Activated CD4-positive, alpha-beta memory T cell treated with anti-CD3 and anti-CD28 coated beads for 36 hours (primary cell): ENCODE measurements around the gene ELMO1. TPM values are rescaled to one million over a fixed set of nuclear protein-coding genes. Genes with fewer than 3 reads are reported as not detected.

Experiments
- CTCF ChIA-PET: fragments of 350-600 bp; sonication (Branson Sonifier 250); formaldehyde crosslinking; loops from one replicate; lab custom pipeline; 2021; ENCODE audit warnings: antibody characterized with exemption, inconsistent platforms; lab: Charles Lee
- POLR2A ChIA-PET: fragments of 350-600 bp; sonication (Branson Sonifier 250); formaldehyde crosslinking; loops from one replicate; lab custom pipeline; 2021; ENCODE audit warnings: antibody characterized with exemption; lab: Charles Lee
- DNase-seq: peaks from one replicate; pipeline ENCODE4 v3.0.0-alpha.2; 2020
- H3K27ac Mint-ChIP-seq: one replicate; pipeline ENCODE4 v1.8.0; 2021; ENCODE audit warnings: mixed read lengths
- H3K27me3 Mint-ChIP-seq: one replicate; pipeline ENCODE4 v1.8.0; 2021; ENCODE audit warnings: mixed read lengths
- H3K36me3 Mint-ChIP-seq: one replicate; pipeline ENCODE4 v1.8.0; 2021; ENCODE audit warnings: mixed read lengths
- H3K4me1 Mint-ChIP-seq: one replicate; pipeline ENCODE4 v1.8.0; 2021; ENCODE audit warnings: low read depth, mixed read lengths
- H3K4me3 Mint-ChIP-seq: one replicate; pipeline ENCODE4 v1.8.0; 2021; ENCODE audit warnings: mild to moderate bottlenecking, mixed read lengths
- H3K9me3 Mint-ChIP-seq: one replicate; pipeline ENCODE4 v1.8.0; 2021; ENCODE audit warnings: mixed read lengths
- intact Hi-C: fragments of 100-400 bp; cut with micrococcal nuclease; formaldehyde crosslinking; loops from one replicate; pipeline ENCODE4 v1.15.1; 2023
- total RNA-seq, 2 experiments: library from RNA; stranded (reverse); gene quantifications; one replicate each; pipeline ENCODE4 v1.2.3, GENCODE V29; 2021

The ELMO1 gene
- total RNA-seq, 2 experiments from 2014 or later = 88.7 to 93.3 TPM

- no peak overlapping the region for H3K27ac Mint-ChIP-seq
- ChIA-PET CTCF (no interaction called here), POLR2A (no interaction called here)
- no peak for DNase-seq
- H3K4me1 Mint-ChIP-seq = no peaks in the 10 kb centered on the region
- H3K27me3 Mint-ChIP-seq = no peaks in the 10 kb centered on the region
- intact Hi-C loops = no loop called here
- no peak overlapping the region for H3K4me3 Mint-ChIP-seq
- peaks cover 17% of the 10 kb centered on the region for H3K9me3 Mint-ChIP-seq
- peaks cover 33% of the 10 kb centered on the region for H3K36me3 Mint-ChIP-seq
These were observed 525.5 kb downstream of the ELMO1 start for GRCh38 chr7:36923185-36923584.

GRCh38 chr7:36920433-36920832, 528.2 kb downstream of the ELMO1 start:
- no peaks in the 10 kb centered on the region for H3K4me1 Mint-ChIP-seq
- CTCF ChIA-PET = no interaction called here
- DNase-seq = no peak
- peaks cover 17% of the 10 kb centered on the region for H3K9me3 Mint-ChIP-seq
- no peak overlapping the region for H3K4me3 Mint-ChIP-seq
- H3K27ac Mint-ChIP-seq = no peak overlapping the region
- no peaks in the 10 kb centered on the region for H3K27me3 Mint-ChIP-seq
- POLR2A ChIA-PET = no interaction called here
- intact Hi-C loops = no loop called here
- H3K36me3 Mint-ChIP-seq = peaks cover 28% of the 10 kb centered on the region

- Mint-ChIP-seq H3K27ac (no peak overlapping the region), H3K4me1 (no peaks in the 10 kb centered on the region), H3K36me3 (peaks cover 29% of the 10 kb centered on the region), H3K9me3 (peaks cover 17% of the 10 kb centered on the region), H3K27me3 (no peaks in the 10 kb centered on the region), H3K4me3 (no peak overlapping the region)
- no peak for DNase-seq
- ChIA-PET POLR2A (no interaction called here), CTCF (no interaction called here)
- intact Hi-C loops = no loop called here
These were observed 528.9 kb downstream of the ELMO1 start for GRCh38 chr7:36919738-36920137.

- POLR2A ChIA-PET = no interaction called here
- H3K27me3 Mint-ChIP-seq = no peaks in the 10 kb centered on the region
- peaks cover 26% of the 10 kb centered on the region for H3K36me3 Mint-ChIP-seq
- H3K9me3 Mint-ChIP-seq = peaks cover 17% of the 10 kb centered on the region
- H3K4me1 Mint-ChIP-seq = no peaks in the 10 kb centered on the region
- DNase-seq = no peak
- H3K27ac Mint-ChIP-seq = no peak overlapping the region
- intact Hi-C loops = no loop called here
- no peak overlapping the region for H3K4me3 Mint-ChIP-seq
- CTCF ChIA-PET = no interaction called here
These were observed 530.1 kb downstream of the ELMO1 start for GRCh38 chr7:36918591-36918990.

GRCh38 chr7:36916619-36917018, 532.0 kb downstream of the ELMO1 start:
- ChIA-PET CTCF (interaction anchor here (1.1 to 2.0 kb wide), 2 partner anchors 14 to 167 kb away, joined by 3 to 5 read pairs; no protein-coding TSS in a partner anchor), POLR2A (interaction anchor here (0.9 kb wide), 1 partner anchor 22 kb away, joined by 3 read pairs; no protein-coding TSS in a partner anchor)
- peaks cover 6% of the 10 kb centered on the region for H3K9me3 Mint-ChIP-seq
- no peaks in the 10 kb centered on the region for H3K4me1 Mint-ChIP-seq
- intact Hi-C loops = no loop called here
- no peak for DNase-seq
- H3K27ac Mint-ChIP-seq = no peak overlapping the region
- H3K27me3 Mint-ChIP-seq = no peaks in the 10 kb centered on the region
- peaks cover 24% of the 10 kb centered on the region for H3K36me3 Mint-ChIP-seq
- H3K4me3 Mint-ChIP-seq = no peak overlapping the region

GRCh38 chr7:36916116-36916515, 532.5 kb downstream of the ELMO1 start:
- Mint-ChIP-seq H3K36me3 (peaks cover 24% of the 10 kb centered on the region), H3K27me3 (no peaks in the 10 kb centered on the region), H3K9me3 (peaks cover 1% of the 10 kb centered on the region), H3K4me1 (no peaks in the 10 kb centered on the region), H3K4me3 (no peak overlapping the region), H3K27ac (no peak overlapping the region)
- CTCF ChIA-PET = interaction anchor here (2.0 kb wide), 1 partner anchor 13 kb away, joined by 5 read pairs; no protein-coding TSS in a partner anchor
- DNase-seq = no peak
- intact Hi-C loops = no loop called here
- POLR2A ChIA-PET = interaction anchor here (0.9 kb wide), 1 partner anchor 23 kb away, joined by 3 read pairs; no protein-coding TSS in a partner anchor

GRCh38 chr7:36911788-36912187, 536.9 kb downstream of the ELMO1 start:
- ChIA-PET POLR2A (no interaction called here), CTCF (interaction anchor here (1.5 kb wide), 1 partner anchor 270 kb away, joined by 3 read pairs; no protein-coding TSS in a partner anchor)
- no peaks in the 10 kb centered on the region for H3K4me1 Mint-ChIP-seq
- H3K36me3 Mint-ChIP-seq = peaks cover 45% of the 10 kb centered on the region
- no peak overlapping the region for H3K27ac Mint-ChIP-seq
- H3K4me3 Mint-ChIP-seq = no peak overlapping the region
- H3K27me3 Mint-ChIP-seq = no peaks in the 10 kb centered on the region
- intact Hi-C loops = no loop called here
- no peak for DNase-seq
- H3K9me3 Mint-ChIP-seq = no peaks in the 10 kb centered on the region

GRCh38 chr7:36910859-36911258, 537.8 kb downstream of the ELMO1 start:
- H3K4me1 Mint-ChIP-seq = no peaks in the 10 kb centered on the region
- intact Hi-C loops = no loop called here
- ChIA-PET POLR2A (no interaction called here), CTCF (no interaction called here)
- H3K27ac Mint-ChIP-seq = no peak overlapping the region
- peaks cover 49% of the 10 kb centered on the region for H3K36me3 Mint-ChIP-seq
- H3K9me3 Mint-ChIP-seq = no peaks in the 10 kb centered on the region
- H3K4me3 Mint-ChIP-seq = no peak overlapping the region
- H3K27me3 Mint-ChIP-seq = no peaks in the 10 kb centered on the region
- DNase-seq = no peak

GRCh38 chr7:36910401-36910800, 538.3 kb downstream of the ELMO1 start:
- H3K4me3 Mint-ChIP-seq = no peak overlapping the region
- intact Hi-C loops = no loop called here
- POLR2A ChIA-PET = no interaction called here

GRCh38 chr7:36906956-36907635, 541.6 kb downstream of the ELMO1 start:
- intact Hi-C loops = no loop called here
- CTCF ChIA-PET = no interaction called here

More at GRCh38 chr7:36910401-36910800, 538.3 kb downstream of the ELMO1 start:
- CTCF ChIA-PET = no interaction called here
- Mint-ChIP-seq H3K4me1 (no peaks in the 10 kb centered on the region), H3K27me3 (no peaks in the 10 kb centered on the region), H3K27ac (no peak overlapping the region), H3K36me3 (peaks cover 47% of the 10 kb centered on the region), H3K9me3 (no peaks in the 10 kb centered on the region)
- no peak for DNase-seq

GRCh38 chr7:36906448-36906847, 542.2 kb downstream of the ELMO1 start:
- DNase-seq = no peak
- CTCF ChIA-PET = no interaction called here
- intact Hi-C loops = no loop called here
- H3K9me3 Mint-ChIP-seq = no peaks in the 10 kb centered on the region
- POLR2A ChIA-PET = no interaction called here
- no peaks in the 10 kb centered on the region for H3K27me3 Mint-ChIP-seq
- H3K36me3 Mint-ChIP-seq = peaks cover 43% of the 10 kb centered on the region
- H3K27ac Mint-ChIP-seq = no peak overlapping the region
- H3K4me1 Mint-ChIP-seq = no peaks in the 10 kb centered on the region
- no peak overlapping the region for H3K4me3 Mint-ChIP-seq

More at GRCh38 chr7:36906956-36907635, 541.6 kb downstream of the ELMO1 start:
- no peak for DNase-seq
- Mint-ChIP-seq H3K4me3 (no peak overlapping the region), H3K27ac (no peak overlapping the region), H3K27me3 (no peaks in the 10 kb centered on the region), H3K9me3 (no peaks in the 10 kb centered on the region), H3K4me1 (no peaks in the 10 kb centered on the region), H3K36me3 (peaks cover 45% of the 10 kb centered on the region)
- POLR2A ChIA-PET = no interaction called here

GRCh38 chr7:36905841-36906240, 542.8 kb downstream of the ELMO1 start:
- DNase-seq = no peak
- Mint-ChIP-seq H3K4me1 (no peaks in the 10 kb centered on the region), H3K27ac (no peak overlapping the region), H3K4me3 (no peak overlapping the region), H3K36me3 (peaks cover 41% of the 10 kb centered on the region), H3K27me3 (no peaks in the 10 kb centered on the region), H3K9me3 (no peaks in the 10 kb centered on the region)
- ChIA-PET CTCF (no interaction called here), POLR2A (no interaction called here)
- intact Hi-C loops = no loop called here

- ChIA-PET CTCF (no interaction called here), POLR2A (no interaction called here)
- H3K36me3 Mint-ChIP-seq = peaks cover 41% of the 10 kb centered on the region
- intact Hi-C loops = no loop called here
- no peak overlapping the region for H3K4me3 Mint-ChIP-seq
- DNase-seq = no peak
- no peak overlapping the region for H3K27ac Mint-ChIP-seq
- H3K4me1 Mint-ChIP-seq = no peaks in the 10 kb centered on the region
- no peaks in the 10 kb centered on the region for H3K9me3 Mint-ChIP-seq
- no peaks in the 10 kb centered on the region for H3K27me3 Mint-ChIP-seq
These were observed 543.9 kb downstream of the ELMO1 start for GRCh38 chr7:36904802-36905201.
